Airway epithelial cell (primary cell): ENCODE data around the gene MGST3. TPM values are rescaled to one million over a fixed set of nuclear protein-coding genes. Genes with fewer than 3 reads are reported as not detected.

Source experiments
- total RNA-seq: library from RNA; depleted of rRNA; stranded (reverse); fragments of >200 nt; gene quantifications from 2 replicates; pipeline ENCODE4 v1.2.3, GENCODE V29; 2015

Gene MGST3
- total RNA-seq = 109 and 138 TPM in 2 replicates

GRCh38 chr1:165630629-165631341, at the start of gene MGST3:
MGST3 (plus strand) TSS chr1:165631234; CDS start chr1:165649848, 18,614 bp downstream.

GRCh38 chr1:165697881-165698760, 67.1 kb downstream of the MGST3 start, which contains the start of gene ALDH9A1:
ALDH9A1 (minus strand) TSS chr1:165698562; CDS start chr1:165698558, 4 bp downstream.

Other genes with a start within 250 kb of the MGST3 start
- gene RXRG, start 186.1 kb upstream of the MGST3 start, total RNA-seq = not detected in 2 replicates
- not detected in 2 replicates for gene LRRC52, start 87.2 kb upstream of the MGST3 start, total RNA-seq
- gene ALDH9A1, start 67.3 kb downstream of the MGST3 start, total RNA-seq = 66.8 and 84.7 TPM in 2 replicates
- 57.8 and 87.9 TPM in 2 replicates for gene TMCO1, start 137.6 kb downstream of the MGST3 start, total RNA-seq
- gene UCK2, start 196.4 kb downstream of the MGST3 start, total RNA-seq = 76.5 and 88.7 TPM in 2 replicates